ENCODE results near the gene YWHAQ.

- TF ChIP-seq POLR2AphosphoS5 (IDR thresholded peaks at IDR 0.05; ENCODE audit: low read depth, low read length) (no peak), POLR2A (IDR thresholded peaks at IDR 0.05; ENCODE audit: low read depth, low read length) (no peak)
These were observed 22.2 kb upstream of the YWHAQ start for GRCh38 chr2:9652898-9653479.

All from GM12892 (cell line).